Transverse colon (tissue), 4 donors: ENCODE data around the gene SCAI. TPM values are rescaled to one million over a fixed set of nuclear protein-coding genes. Genes with fewer than 3 reads are reported as not detected.
"Not testable (repeated sequence)": the region's sequence is repeated elsewhere in the genome, so short reads cannot be mapped to it uniquely, and the experiment has no call there.

Experiments
- DNase-seq: peaks from one replicate; pipeline ENCODE4 v3.0.0-alpha.2; 2019
- H3K27ac ChIP-seq, 4 donors: fragments of 200-600 bp; sonication (generic); 2 replicates each; pipeline ENCODE4 v1.5.1; 2016 to 2018; ENCODE audit warnings: inconsistent platforms in 4 of 4
- H3K27me3 ChIP-seq: fragments of 200-600 bp; sonication (generic); 2 replicates; pipeline ENCODE4 v1.5.1; 2017; ENCODE audit warnings: inconsistent platforms
- H3K36me3 ChIP-seq, 4 donors: fragments of 200-600 bp; sonication (generic); 2 replicates each; pipeline ENCODE4 v1.5.1; 2017 to 2019; ENCODE audit warnings: inconsistent platforms in 4 of 4
- H3K4me1 ChIP-seq, 4 donors: fragments of 200-600 bp; sonication (generic); 2 replicates each; pipeline ENCODE4 v1.5.1; 2017 to 2020; ENCODE audit warnings: inconsistent platforms in 4 of 4
- H3K4me3 ChIP-seq, 4 donors: fragments of 200-600 bp; sonication (generic); 1 replicate in 1 of 4; 2 replicates in 3 of 4; pipeline versions ENCODE4 v1.5.1 to v1.6.1; 2017 to 2019; ENCODE audit warnings: inconsistent platforms in 4 of 4
- H3K9me3 ChIP-seq, 2 donors: fragments of 200-600 bp; sonication (generic); 2 replicates each; pipeline ENCODE4 v1.5.1; 2017 to 2019; ENCODE audit warnings: inconsistent platforms in 2 of 2
- EP300 ChIP-seq: sonication (generic); formaldehyde crosslinking; IDR thresholded peaks from one replicate; pipeline ENCODE4 v1.6.1; 2017; ENCODE audit warnings: antibody characterized with exemption, low read depth
- POLR2A ChIP-seq: fragments of 450-650 bp; IDR thresholded peaks from one replicate; pipeline ENCODE4 v1.6.1; 2016; ENCODE audit warnings: antibody characterized with exemption, mild to moderate bottlenecking, moderate library complexity
- POLR2AphosphoS5 ChIP-seq, 3 donors: sonication (generic); formaldehyde crosslinking; IDR thresholded peaks; one replicate each; pipeline ENCODE4 v1.6.1; 2016; ENCODE audit warnings: antibody characterized with exemption in 3 of 3
- WGBS, 2 donors: methylation state at CpG; one replicate each; pipeline ENCODE4 v1.1.5; 2018; ENCODE audit warnings: low coverage in 1 of 2; 5-methylcytosine and 5-hydroxymethylcytosine counted together
- in situ Hi-C, 4 donors: fragments of 200-750 bp; cut with MboI; loops; one replicate each; pipeline versions ENCODE4 v1.15.0 to v1.15.1; 2017; ENCODE audit warnings: low sequenced_read_pairs in 3 of 4, low pct_ligation_motif_present in 1 of 4, low pct_unique_long_range_greater_than_20kb in 1 of 4
- intact Hi-C: fragments of 100-400 bp; cut with DNase I; formaldehyde crosslinking; loops from one replicate; pipeline ENCODE4 v1.15.1; 2023; ENCODE audit warnings: low total_unique reads
- total RNA-seq, 4 donors: library from RNA; depleted of rRNA; stranded (reverse); fragments of >200 nt; gene quantifications; one replicate each; pipeline ENCODE4 v1.1.0, GENCODE V29; 2016
- TF ChIP-seq, protein P1 (sequence below), 5 experiments: fragments of 200-600 bp in 3 of 5; fragments of 450-650 bp in 2 of 5; sonication (generic) in 3 of 5; IDR thresholded peaks; 1 replicate in 2 of 5; 2 replicates in 3 of 5; pipeline ENCODE4 v1.5.1; 2016 to 2017; ENCODE audit warnings: antibody characterized with exemption in 5 of 5, inconsistent platforms in 3 of 5, mild to moderate bottlenecking in 2 of 5, moderate library complexity in 1 of 5

Gene SCAI
- total RNA-seq, 4 donors from 2014 or later, result 10.4 to 38.6 (median 13.2) TPM

DNA sequence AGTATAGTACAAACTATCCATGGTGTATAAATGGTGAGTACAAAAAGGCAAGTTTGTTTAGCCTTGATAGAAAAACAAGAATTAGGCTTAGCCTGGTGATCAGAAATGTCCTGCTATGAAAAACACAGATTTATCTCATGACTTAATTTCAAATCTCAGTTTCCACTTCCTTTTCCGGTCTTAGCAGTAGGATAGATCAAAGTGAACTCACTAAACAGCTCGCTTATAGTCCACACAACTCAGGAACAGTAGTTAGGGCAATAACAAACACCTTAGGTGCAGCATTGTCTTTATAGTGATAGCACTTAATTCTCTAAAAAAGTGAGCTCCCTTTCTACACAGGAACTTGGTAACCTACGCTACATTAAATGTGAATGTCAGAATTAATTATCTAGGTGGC, 213.9 kb downstream of the SCAI start:
- no peaks in the 10 kb centered on the region for H3K27me3 ChIP-seq
- TF ChIP-seq, protein P1, sequence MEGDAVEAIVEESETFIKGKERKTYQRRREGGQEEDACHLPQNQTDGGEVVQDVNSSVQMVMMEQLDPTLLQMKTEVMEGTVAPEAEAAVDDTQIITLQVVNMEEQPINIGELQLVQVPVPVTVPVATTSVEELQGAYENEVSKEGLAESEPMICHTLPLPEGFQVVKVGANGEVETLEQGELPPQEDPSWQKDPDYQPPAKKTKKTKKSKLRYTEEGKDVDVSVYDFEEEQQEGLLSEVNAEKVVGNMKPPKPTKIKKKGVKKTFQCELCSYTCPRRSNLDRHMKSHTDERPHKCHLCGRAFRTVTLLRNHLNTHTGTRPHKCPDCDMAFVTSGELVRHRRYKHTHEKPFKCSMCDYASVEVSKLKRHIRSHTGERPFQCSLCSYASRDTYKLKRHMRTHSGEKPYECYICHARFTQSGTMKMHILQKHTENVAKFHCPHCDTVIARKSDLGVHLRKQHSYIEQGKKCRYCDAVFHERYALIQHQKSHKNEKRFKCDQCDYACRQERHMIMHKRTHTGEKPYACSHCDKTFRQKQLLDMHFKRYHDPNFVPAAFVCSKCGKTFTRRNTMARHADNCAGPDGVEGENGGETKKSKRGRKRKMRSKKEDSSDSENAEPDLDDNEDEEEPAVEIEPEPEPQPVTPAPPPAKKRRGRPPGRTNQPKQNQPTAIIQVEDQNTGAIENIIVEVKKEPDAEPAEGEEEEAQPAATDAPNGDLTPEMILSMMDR (IDR thresholded peaks at IDR 0.05), result no peak
- TF ChIP-seq POLR2AphosphoS5 (IDR thresholded peaks at IDR 0.05) (no peak), EP300 (no peak), POLR2A (no peak)
- no peak overlapping the region for H3K4me3 ChIP-seq
- H3K27ac ChIP-seq, result no peak overlapping the region
- no peaks in the 10 kb centered on the region for H3K4me1 ChIP-seq
- no peak for DNase-seq
- WGBS, 2 donors, result 91 to 100% methylated on average over 3 of the region's 3 CpGs
- peaks cover 0 to 60% (median 23%) of the 10 kb centered on the region in 4 donors for H3K36me3 ChIP-seq
- in situ Hi-C loops, result loop anchor here in 2 of 4 donors (25.0 kb wide), 1 partner anchor 208 kb away; the partner anchor contains the start of gene SCAI (in 2 of the 2)
- no peaks in the 10 kb centered on the region for H3K9me3 ChIP-seq
- intact Hi-C loops, result no loop called here

DNA sequence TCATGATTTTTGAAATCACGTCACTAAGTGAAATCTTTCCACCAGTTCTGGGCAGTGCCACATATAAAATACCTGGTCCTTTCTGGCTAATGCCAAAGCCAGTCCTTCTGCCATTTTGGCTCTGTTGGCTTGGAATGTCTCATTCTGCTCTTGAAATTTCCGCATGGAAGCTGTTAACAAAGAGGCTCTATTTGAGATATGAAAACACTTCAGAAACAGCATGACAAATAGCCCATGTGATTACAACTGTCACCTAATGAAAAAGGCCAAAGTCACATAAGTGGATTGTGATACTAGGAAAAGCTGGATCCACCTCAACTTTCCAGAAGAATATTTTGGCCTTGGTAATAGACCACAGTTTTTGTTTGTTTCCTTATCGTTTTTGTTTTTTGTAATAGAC, 215.2 kb downstream of the SCAI start:
- H3K27ac ChIP-seq, result no peak overlapping the region
- no peak overlapping the region for H3K4me3 ChIP-seq
- peaks cover 0 to 59% (median 26%) of the 10 kb centered on the region in 4 donors for H3K36me3 ChIP-seq
- in situ Hi-C loops, result loop anchor here in 2 of 4 donors (25.0 kb wide), 1 partner anchor 209 kb away; the partner anchor contains the start of gene SCAI (in 2 of the 2)
- intact Hi-C loops, result no loop called here
- H3K4me1 ChIP-seq, result no peaks in the 10 kb centered on the region
- 89 to 93% methylated on average over 3 of the region's 3 CpGs for WGBS, 2 donors
- no peaks in the 10 kb centered on the region for H3K9me3 ChIP-seq
- TF ChIP-seq POLR2A, result no peak
- TF ChIP-seq EP300, result no peak
- no peak for TF ChIP-seq POLR2AphosphoS5 (IDR thresholded peaks at IDR 0.05)
- TF ChIP-seq, protein P1 (IDR thresholded peaks at IDR 0.05), result no peak
- H3K27me3 ChIP-seq, result no peaks in the 10 kb centered on the region
- no peak for DNase-seq

DNA sequence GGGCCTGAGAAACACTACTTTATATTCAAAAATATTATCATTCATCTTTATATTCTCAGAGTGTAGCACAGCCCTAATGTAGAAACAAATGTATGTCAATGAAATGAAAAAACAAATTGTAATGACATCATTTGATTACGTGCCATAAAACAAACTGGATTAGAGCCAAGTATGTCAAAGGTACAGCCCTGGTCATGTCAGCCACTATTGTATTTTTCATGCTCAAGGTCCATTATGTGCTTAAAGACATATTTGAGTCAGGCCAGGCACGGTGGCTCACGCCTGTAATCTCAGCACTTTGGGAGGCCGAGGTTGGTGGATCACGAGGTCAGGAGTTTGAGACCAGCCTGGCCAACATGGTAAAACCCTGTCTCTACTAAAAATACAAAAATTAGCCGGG, 222.9 kb downstream of the SCAI start:
- H3K4me1 ChIP-seq, H3K9me3 ChIP-seq, H3K27me3 ChIP-seq, H3K4me3 ChIP-seq, intact Hi-C loops: not testable (repeated sequence)
- DNase-seq, result peak; percentile 27
- TF ChIP-seq POLR2AphosphoS5 (IDR thresholded peaks at IDR 0.05), result peak in 2 of 3 donors; percentile 18 to 50
- in situ Hi-C loops, result loop anchor here in 1 of 4 donors (25.0 kb wide), 1 partner anchor 442 kb away; no protein-coding TSS in a partner anchor
- peaks cover 0 to 57% (median 21%) of the 10 kb centered on the region in 4 donors for H3K36me3 ChIP-seq
- WGBS, 2 donors, result 33 to 75% methylated on average over 1 to 6 of the region's 6 CpGs
- H3K27ac ChIP-seq, result peak overlapping the region in 1 of 4 donors; percentile 35

DNA sequence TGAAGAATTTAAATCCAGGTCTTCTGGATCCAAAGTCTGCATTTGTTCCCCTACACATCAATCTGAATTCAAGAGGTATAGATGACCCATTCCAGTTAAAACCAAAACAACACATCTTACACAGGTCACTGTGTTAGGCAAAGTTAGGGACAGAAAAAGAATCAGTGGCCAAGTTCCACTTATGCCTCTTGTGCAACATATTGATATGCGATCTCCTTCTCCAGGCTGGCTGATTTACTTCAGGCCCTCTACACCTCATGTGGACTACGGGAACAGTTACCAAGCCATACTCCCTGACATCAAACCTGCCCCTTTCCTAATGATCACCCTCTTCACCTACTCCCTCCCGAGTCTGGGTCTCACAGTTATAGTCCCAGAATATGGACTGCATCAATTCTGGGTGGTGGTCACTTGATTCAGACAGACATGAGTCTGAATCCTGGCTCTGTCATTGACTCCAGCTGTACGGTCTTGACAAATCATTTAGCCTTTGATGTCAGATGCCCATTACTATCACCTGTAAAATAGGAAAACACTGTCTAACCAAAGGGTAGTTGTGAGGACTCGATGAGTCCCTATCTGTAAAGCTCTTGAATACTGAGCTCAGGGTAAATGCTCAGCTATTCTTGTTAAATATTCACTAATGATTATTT, 228.4 kb downstream of the SCAI start:
- Histone ChIP-seq H3K27me3 (no peaks in the 10 kb centered on the region), H3K9me3 (no peaks in the 10 kb centered on the region), H3K27ac (no peak overlapping the region), H3K4me1 (no peaks in the 10 kb centered on the region), H3K36me3 (peaks cover 0 to 24% (median 11%) of the 10 kb centered on the region in 4 donors), H3K4me3 (no peak overlapping the region)
- 94 to 96% methylated on average over 4 to 5 of the region's 5 CpGs for WGBS, 2 donors
- no peak for TF ChIP-seq POLR2AphosphoS5 (IDR thresholded peaks at IDR 0.05)
- no peak for TF ChIP-seq POLR2A
- TF ChIP-seq, protein P1 (IDR thresholded peaks at IDR 0.05), result no peak
- intact Hi-C loops (no loop called here), in situ Hi-C loops (loop anchor here in 2 of 4 donors (10.0 to 25.0 kb wide), 2 partner anchors 230 to 447 kb away; partner anchors contain the start of gene SCAI (in 1 of the 2))
- no peak for DNase-seq
